NB4 (cell line): ENCODE data around the gene PDZRN4.

Source experiments
- DNase-seq: peaks from one replicate; pipeline ENCODE4 v3.0.0; 2010; ENCODE audit warnings: low read depth
- H3K4me3 ChIP-seq: one replicate; pipeline ENCODE4 v1.5.1; 2011; ENCODE audit warnings: mild to moderate bottlenecking, low read depth, low read length, moderate library complexity
- CTCF ChIP-seq: IDR thresholded peaks from one replicate; pipeline ENCODE4 v1.5.1; 2012; ENCODE audit warnings: low read depth, low read length
- MYC ChIP-seq: IDR thresholded peaks from 2 replicates; pipeline ENCODE4 v1.6.1; 2011; ENCODE audit warnings: low read depth, low read length
- POLR2A ChIP-seq: IDR thresholded peaks from 2 replicates; pipeline ENCODE4 v1.6.1; 2011; ENCODE audit warnings: mild to moderate bottlenecking; ENCODE audit not compliant: insufficient read length; ENCODE audit errors: extremely low read depth
- TF ChIP-seq, protein P1 (sequence below): IDR thresholded peaks from 2 replicates; pipeline ENCODE4 v1.6.1; 2011; ENCODE audit warnings: low read depth, low read length

The PDZRN4 gene

DNA sequence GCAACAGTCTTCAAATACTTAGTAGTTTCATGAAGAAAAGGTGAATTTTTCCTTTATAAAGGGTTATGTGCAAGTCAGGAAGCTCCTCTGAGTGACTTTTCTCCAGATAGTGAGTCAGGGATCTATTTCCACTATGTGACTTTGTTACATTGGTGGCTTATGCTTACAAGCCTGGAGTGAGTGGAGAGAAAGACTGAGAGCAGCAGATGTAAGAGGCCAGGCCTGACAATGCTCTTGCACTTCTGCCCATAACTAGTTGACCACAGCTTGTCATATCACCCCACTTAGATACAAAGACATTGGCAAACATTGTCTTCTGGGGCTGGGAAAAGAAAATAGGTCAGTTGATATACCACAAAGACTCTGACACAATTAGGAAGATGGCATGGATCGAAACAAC lies 236.5 kb downstream of the PDZRN4 start:
- no peak for DNase-seq
- TF ChIP-seq POLR2A (no peak), CTCF (no peak), MYC (no peak)
- TF ChIP-seq, protein P1, sequence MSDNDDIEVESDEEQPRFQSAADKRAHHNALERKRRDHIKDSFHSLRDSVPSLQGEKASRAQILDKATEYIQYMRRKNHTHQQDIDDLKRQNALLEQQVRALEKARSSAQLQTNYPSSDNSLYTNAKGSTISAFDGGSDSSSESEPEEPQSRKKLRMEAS, result no peak
- H3K4me3 ChIP-seq, result no peak overlapping the region

GRCh38 chr12:41433460-41433859 lies 245.3 kb downstream of the PDZRN4 start:
- no peak for TF ChIP-seq POLR2A
- TF ChIP-seq, protein P1, result no peak
- no peak for TF ChIP-seq CTCF
- TF ChIP-seq MYC, result no peak
- DNase-seq, result no peak
- no peak overlapping the region for H3K4me3 ChIP-seq

- no peak for TF ChIP-seq CTCF
- DNase-seq, result no peak
- H3K4me3 ChIP-seq, result no peak overlapping the region
Observed at GRCh38 chr12:41436076-41436475, 248.0 kb downstream of the PDZRN4 start.

GRCh38 chr12:41437563-41437962 lies 249.4 kb downstream of the PDZRN4 start:
- no peak for DNase-seq
- TF ChIP-seq CTCF, result no peak
- no peak for TF ChIP-seq MYC
- TF ChIP-seq, protein P1, result no peak
- TF ChIP-seq POLR2A, result no peak
- no peak overlapping the region for H3K4me3 ChIP-seq

- H3K4me3 ChIP-seq, result no peak overlapping the region
- TF ChIP-seq POLR2A, result no peak
- DNase-seq, result no peak
Observed at GRCh38 chr12:41438854-41439541, 250.9 kb downstream of the PDZRN4 start.

DNA sequence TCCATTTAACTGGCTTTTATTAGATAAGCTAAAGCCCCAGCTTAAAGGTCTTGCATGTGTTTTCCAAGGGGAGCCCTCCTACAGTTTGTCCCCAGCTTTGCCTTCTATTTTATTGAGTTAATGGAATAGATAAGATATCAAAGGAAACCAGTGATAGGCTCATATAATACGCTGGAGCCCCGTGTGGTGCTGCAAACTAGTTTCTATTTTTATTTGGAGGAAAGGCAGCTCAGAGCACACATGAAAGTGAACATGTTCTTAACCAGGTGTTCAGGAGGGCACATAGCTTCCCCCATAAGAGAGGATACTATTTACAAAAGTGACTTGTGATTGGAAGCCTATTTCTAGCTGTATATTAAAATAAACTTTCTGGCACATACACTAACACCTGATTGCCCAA lies 251.7 kb downstream of the PDZRN4 start:
- no peak for DNase-seq
- no peak overlapping the region for H3K4me3 ChIP-seq
- TF ChIP-seq MYC, result no peak
- TF ChIP-seq POLR2A, result no peak
- TF ChIP-seq, protein P1, result no peak
- TF ChIP-seq CTCF, result no peak

GRCh38 chr12:41441180-41441579 lies 253.1 kb downstream of the PDZRN4 start:
- TF ChIP-seq POLR2A, result no peak
- TF ChIP-seq, protein P1, result no peak
- no peak for TF ChIP-seq MYC
- no peak for TF ChIP-seq CTCF
- no peak overlapping the region for H3K4me3 ChIP-seq
- no peak for DNase-seq
